ENCODE results near the gene PTCH1. TPM values are rescaled to one million over a fixed set of nuclear protein-coding genes. Genes with fewer than 3 reads are reported as not detected.

The PTCH1 gene
- total RNA-seq, 1 experiment from 2014 or later: 33.4 TPM

- no TSS peak for BruUV-seq (replicated peaks)
- H3F3A ChIP-seq (ENCODE audit: insufficient read depth, low read depth): no peaks in the 10 kb centered on the region
- POLR2A ChIA-PET (ENCODE audit: unreplicated experiment): no interaction called here
- CTCF ChIA-PET: no interaction called here
- no peaks in the 10 kb centered on the region for H4K20me1 ChIP-seq (ENCODE audit: insufficient read depth)
- H3K4me1 ChIP-seq (replicated peaks; ENCODE audit: insufficient read depth): no peaks in the 10 kb centered on the region
- TF ChIP-seq, protein P1, sequence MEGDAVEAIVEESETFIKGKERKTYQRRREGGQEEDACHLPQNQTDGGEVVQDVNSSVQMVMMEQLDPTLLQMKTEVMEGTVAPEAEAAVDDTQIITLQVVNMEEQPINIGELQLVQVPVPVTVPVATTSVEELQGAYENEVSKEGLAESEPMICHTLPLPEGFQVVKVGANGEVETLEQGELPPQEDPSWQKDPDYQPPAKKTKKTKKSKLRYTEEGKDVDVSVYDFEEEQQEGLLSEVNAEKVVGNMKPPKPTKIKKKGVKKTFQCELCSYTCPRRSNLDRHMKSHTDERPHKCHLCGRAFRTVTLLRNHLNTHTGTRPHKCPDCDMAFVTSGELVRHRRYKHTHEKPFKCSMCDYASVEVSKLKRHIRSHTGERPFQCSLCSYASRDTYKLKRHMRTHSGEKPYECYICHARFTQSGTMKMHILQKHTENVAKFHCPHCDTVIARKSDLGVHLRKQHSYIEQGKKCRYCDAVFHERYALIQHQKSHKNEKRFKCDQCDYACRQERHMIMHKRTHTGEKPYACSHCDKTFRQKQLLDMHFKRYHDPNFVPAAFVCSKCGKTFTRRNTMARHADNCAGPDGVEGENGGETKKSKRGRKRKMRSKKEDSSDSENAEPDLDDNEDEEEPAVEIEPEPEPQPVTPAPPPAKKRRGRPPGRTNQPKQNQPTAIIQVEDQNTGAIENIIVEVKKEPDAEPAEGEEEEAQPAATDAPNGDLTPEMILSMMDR (conservative IDR thresholded peaks at IDR 0.05): no peak
- TF ChIP-seq EZH2 (IDR thresholded peaks at IDR 0.05; ENCODE audit: low read depth): no peak
- no peak overlapping the region for H3K27ac ChIP-seq
- H3K36me3 ChIP-seq (ENCODE audit: low read depth): 0 out of 2 replicates have a peak, but pooled peaks cover 10% of the 10 kb centered on the region
- no peaks in the 10 kb centered on the region for H3K27me3 ChIP-seq (ENCODE audit: insufficient read depth, low read depth)
- no peak overlapping the region for H3K4me2 ChIP-seq
- no peak overlapping the region for H3K4me3 ChIP-seq
- DNase-seq: no peak
- H3K9me2 ChIP-seq (ENCODE audit: insufficient read depth): no peaks in the 10 kb centered on the region
- no peak overlapping the region for H2AFZ ChIP-seq
- H3K79me2 ChIP-seq (ENCODE audit: low read depth): no peaks in the 10 kb centered on the region
- no peaks in the 10 kb centered on the region for H3K9me3 ChIP-seq (ENCODE audit: insufficient read depth, low read depth)
- intact Hi-C loops (cut with micrococcal nuclease; ENCODE audit: unreplicated experiment): no loop called here
Observed at GRCh38 chr9:95483431-95483830, 33.3 kb downstream of the PTCH1 start.

- TF ChIP-seq, protein P1 (conservative IDR thresholded peaks at IDR 0.05): no peak
- TF ChIP-seq EZH2 (IDR thresholded peaks at IDR 0.05; ENCODE audit: low read depth): no peak
- intact Hi-C loops (cut with micrococcal nuclease; ENCODE audit: unreplicated experiment): no loop called here
- Histone ChIP-seq H4K20me1 (ENCODE audit: insufficient read depth) (no peaks in the 10 kb centered on the region), H3K27me3 (ENCODE audit: insufficient read depth, low read depth) (no peaks in the 10 kb centered on the region), H3F3A (ENCODE audit: insufficient read depth, low read depth) (no peaks in the 10 kb centered on the region), H3K4me1 (replicated peaks; ENCODE audit: insufficient read depth) (no peaks in the 10 kb centered on the region), H3K4me3 (no peak overlapping the region), H2AFZ (no peak overlapping the region), H3K36me3 (ENCODE audit: low read depth) (0 out of 2 replicates have a peak, but pooled peaks cover 10% of the 10 kb centered on the region), H3K79me2 (ENCODE audit: low read depth) (no peaks in the 10 kb centered on the region), H3K9me3 (ENCODE audit: insufficient read depth, low read depth) (no peaks in the 10 kb centered on the region), H3K27ac (no peak overlapping the region), H3K9me2 (ENCODE audit: insufficient read depth) (no peaks in the 10 kb centered on the region), H3K4me2 (no peak overlapping the region)
- ChIA-PET POLR2A (ENCODE audit: unreplicated experiment) (interaction anchor here (0.7 kb wide), 1 partner anchor 9 kb away, joined by 6 read pairs; no protein-coding TSS in a partner anchor), CTCF (no interaction called here)
- DNase-seq: no peak
- no TSS peak for BruUV-seq (replicated peaks)
Observed at GRCh38 chr9:95482621-95483020, 34.1 kb downstream of the PTCH1 start.

- Histone ChIP-seq H3K27ac (no peak overlapping the region), H3K27me3 (ENCODE audit: insufficient read depth, low read depth) (no peaks in the 10 kb centered on the region), H2AFZ (no peak overlapping the region), H3K4me1 (replicated peaks; ENCODE audit: insufficient read depth) (no peaks in the 10 kb centered on the region), H3K36me3 (ENCODE audit: low read depth) (0 out of 2 replicates have a peak, but pooled peaks cover 10% of the 10 kb centered on the region), H3K4me2 (no peak overlapping the region), H3F3A (ENCODE audit: insufficient read depth, low read depth) (no peaks in the 10 kb centered on the region), H3K79me2 (ENCODE audit: low read depth) (no peaks in the 10 kb centered on the region), H3K4me3 (no peak overlapping the region), H3K9me2 (ENCODE audit: insufficient read depth) (no peaks in the 10 kb centered on the region), H4K20me1 (ENCODE audit: insufficient read depth) (no peaks in the 10 kb centered on the region), H3K9me3 (ENCODE audit: insufficient read depth, low read depth) (no peaks in the 10 kb centered on the region)
- BruUV-seq (replicated peaks): no TSS peak
- ChIA-PET POLR2A (ENCODE audit: unreplicated experiment) (no interaction called here), CTCF (no interaction called here)
- intact Hi-C loops (cut with micrococcal nuclease; ENCODE audit: unreplicated experiment): no loop called here
- TF ChIP-seq, protein P1 (conservative IDR thresholded peaks at IDR 0.05): no peak
- no peak for TF ChIP-seq EZH2 (IDR thresholded peaks at IDR 0.05; ENCODE audit: low read depth)
- DNase-seq: no peak
Observed at GRCh38 chr9:95481000-95481399, 35.8 kb downstream of the PTCH1 start.

All from PC-9 (cell line).